Stomach (tissue), 9 donors: ENCODE data around the gene DCTN2. TPM values are rescaled to one million over a fixed set of nuclear protein-coding genes. Genes with fewer than 3 reads are reported as not detected.
"Not testable (repeated sequence)": the region's sequence is repeated elsewhere in the genome, so short reads cannot be mapped to it uniquely, and the experiment has no call there.

Experiments
- DNase-seq, 2 donors: peaks; one replicate each; pipeline versions ENCODE4 v3.0.0 to v3.0.0-alpha.2; 2013 to 2019
- H3K27ac ChIP-seq, 5 donors: fragments of 200-600 bp in 4 of 5; sonication (generic) in 4 of 5; one replicate each; pipeline ENCODE4 v1.5.1; 2013 to 2019; ENCODE audit warnings: mild to moderate bottlenecking in 1 of 5, moderate library complexity in 1 of 5
- H3K27me3 ChIP-seq, 3 donors: fragments of 200-600 bp; sonication (generic); one replicate each; pipeline ENCODE4 v1.5.1; 2017 to 2019; ENCODE audit warnings: mixed run types in 1 of 3
- H3K36me3 ChIP-seq, 4 donors: fragments of 200-600 bp; sonication (generic); 1 replicate in 3 of 4; 2 replicates in 1 of 4; pipeline ENCODE4 v1.5.1; 2016 to 2019
- H3K4me1 ChIP-seq, 4 donors: fragments of 200-600 bp; sonication (generic); one replicate each; pipeline ENCODE4 v1.5.1; 2016 to 2019
- H3K4me3 ChIP-seq, 4 donors: fragments of 200-600 bp; sonication (generic) in 3 of 4; one replicate each; pipeline ENCODE4 v1.5.1; 2016 to 2019; ENCODE audit warnings: mild to moderate bottlenecking in 1 of 4
- H3K9me3 ChIP-seq, 4 donors: fragments of 200-600 bp; sonication (generic); one replicate each; pipeline ENCODE4 v1.5.1; 2016 to 2019
- EP300 ChIP-seq: sonication (generic); formaldehyde crosslinking; IDR thresholded peaks from one replicate; pipeline ENCODE4 v1.6.1; 2017; ENCODE audit warnings: antibody characterized with exemption
- POLR2A ChIP-seq, 4 donors: fragments of 450-650 bp; IDR thresholded peaks; one replicate each; pipeline ENCODE4 v1.6.1; 2016; ENCODE audit warnings: antibody characterized with exemption in 4 of 4, control low read depth in 2 of 4, mild to moderate bottlenecking in 1 of 4, moderate library complexity in 1 of 4
- POLR2AphosphoS5 ChIP-seq, 3 donors: sonication (generic); formaldehyde crosslinking; IDR thresholded peaks; one replicate each; pipeline ENCODE4 v1.6.1; 2016; ENCODE audit warnings: antibody characterized with exemption in 3 of 3
- WGBS, 5 donors: extraction: QIAGEN DNeasy Blood & Tissue Kit in 3 of 5; methylation state at CpG; one replicate each; pipeline versions ENCODE4 v1.1.5 to v1.1.7; 2013 to 2018; 5-methylcytosine and 5-hydroxymethylcytosine counted together
- intact Hi-C: fragments of 100-400 bp; cut with DNase I; formaldehyde crosslinking; loops from one replicate; pipeline ENCODE4 v1.15.1; 2023; ENCODE audit warnings: low total_unique reads
- polyA plus RNA-seq, 3 donors: library from polyadenylated mRNA; stranded (reverse); fragments of 200-250 nt; gene quantifications; one replicate each; pipeline ENCODE4 v1.2.3, GENCODE V29; 2013
- total RNA-seq, 5 donors: library from RNA; depleted of rRNA; stranded (reverse); fragments of >200 nt; gene quantifications; one replicate each; pipeline versions ENCODE4 v1.1.0 to v1.2.3, GENCODE V29; 2014 to 2016
- TF ChIP-seq, protein P1 (sequence below), 7 experiments: fragments of 450-650 bp in 4 of 7; fragments of 200-600 bp in 3 of 7; sonication (generic) in 3 of 7; IDR thresholded peaks; one replicate each; pipeline ENCODE4 v1.5.1; 2016 to 2019; ENCODE audit warnings: antibody characterized with exemption in 7 of 7, control low read depth in 2 of 7, mild to moderate bottlenecking in 1 of 7
- donor health status: healthy with polysubstance abuse.
- donor health status: Bipolar disorder and iron deficiency.
- donor health status: healthy.

The DCTN2 gene
- total and polyA plus RNA-seq, 8 donors, result 28.6 to 177 (median 106) TPM

DNA sequence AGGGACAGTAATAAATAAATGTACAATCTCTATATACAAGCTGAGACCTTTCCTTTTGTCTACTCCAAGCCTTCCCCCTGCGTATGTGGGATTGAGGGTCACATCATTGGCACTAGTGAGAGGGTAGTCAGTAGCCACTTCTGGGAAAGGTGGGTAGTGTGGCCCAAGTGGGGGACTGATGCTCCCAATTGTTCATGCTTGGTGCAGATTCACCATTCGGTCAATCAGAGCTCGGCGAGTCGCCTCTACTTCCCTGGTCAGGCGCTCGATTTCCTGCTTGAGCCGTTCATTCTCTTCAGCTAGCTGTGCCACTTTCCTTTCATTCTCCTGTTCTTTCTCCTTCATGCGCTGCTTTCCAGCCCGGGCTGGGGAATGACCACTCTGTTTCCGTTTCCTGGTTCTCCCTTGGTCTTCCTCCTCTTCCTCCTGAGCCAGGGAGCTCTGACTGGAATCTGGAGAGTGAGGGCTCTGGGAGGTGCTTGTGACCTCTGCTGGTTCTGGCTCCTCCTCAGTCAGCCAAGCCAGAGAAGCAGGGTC, 30.3 kb downstream of the DCTN2 start:
- intact Hi-C loops, result no loop called here
- Histone ChIP-seq H3K27ac (peak overlapping the region; percentile 13 to 99 (median 99)), H3K27me3 (no peaks in the 10 kb centered on the region), H3K9me3 (no peaks in the 10 kb centered on the region), H3K4me1 (peaks cover 31 to 67% (median 53%) of the 10 kb centered on the region in 4 donors), H3K36me3 (peaks cover 61 to 66% (median 64%) of the 10 kb centered on the region in 4 donors), H3K4me3 (no peak overlapping the region)
- no peak for DNase-seq
- TF ChIP-seq POLR2AphosphoS5 (IDR thresholded peaks at IDR 0.05) (no peak), POLR2A (IDR thresholded peaks at IDR 0.05) (no peak), EP300 (no peak)
- TF ChIP-seq, protein P1, sequence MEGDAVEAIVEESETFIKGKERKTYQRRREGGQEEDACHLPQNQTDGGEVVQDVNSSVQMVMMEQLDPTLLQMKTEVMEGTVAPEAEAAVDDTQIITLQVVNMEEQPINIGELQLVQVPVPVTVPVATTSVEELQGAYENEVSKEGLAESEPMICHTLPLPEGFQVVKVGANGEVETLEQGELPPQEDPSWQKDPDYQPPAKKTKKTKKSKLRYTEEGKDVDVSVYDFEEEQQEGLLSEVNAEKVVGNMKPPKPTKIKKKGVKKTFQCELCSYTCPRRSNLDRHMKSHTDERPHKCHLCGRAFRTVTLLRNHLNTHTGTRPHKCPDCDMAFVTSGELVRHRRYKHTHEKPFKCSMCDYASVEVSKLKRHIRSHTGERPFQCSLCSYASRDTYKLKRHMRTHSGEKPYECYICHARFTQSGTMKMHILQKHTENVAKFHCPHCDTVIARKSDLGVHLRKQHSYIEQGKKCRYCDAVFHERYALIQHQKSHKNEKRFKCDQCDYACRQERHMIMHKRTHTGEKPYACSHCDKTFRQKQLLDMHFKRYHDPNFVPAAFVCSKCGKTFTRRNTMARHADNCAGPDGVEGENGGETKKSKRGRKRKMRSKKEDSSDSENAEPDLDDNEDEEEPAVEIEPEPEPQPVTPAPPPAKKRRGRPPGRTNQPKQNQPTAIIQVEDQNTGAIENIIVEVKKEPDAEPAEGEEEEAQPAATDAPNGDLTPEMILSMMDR (IDR thresholded peaks at IDR 0.05), result no peak
- WGBS, 5 donors, result 81 to 88% (median 83%) methylated on average over 11 of the region's 11 CpGs

DNA sequence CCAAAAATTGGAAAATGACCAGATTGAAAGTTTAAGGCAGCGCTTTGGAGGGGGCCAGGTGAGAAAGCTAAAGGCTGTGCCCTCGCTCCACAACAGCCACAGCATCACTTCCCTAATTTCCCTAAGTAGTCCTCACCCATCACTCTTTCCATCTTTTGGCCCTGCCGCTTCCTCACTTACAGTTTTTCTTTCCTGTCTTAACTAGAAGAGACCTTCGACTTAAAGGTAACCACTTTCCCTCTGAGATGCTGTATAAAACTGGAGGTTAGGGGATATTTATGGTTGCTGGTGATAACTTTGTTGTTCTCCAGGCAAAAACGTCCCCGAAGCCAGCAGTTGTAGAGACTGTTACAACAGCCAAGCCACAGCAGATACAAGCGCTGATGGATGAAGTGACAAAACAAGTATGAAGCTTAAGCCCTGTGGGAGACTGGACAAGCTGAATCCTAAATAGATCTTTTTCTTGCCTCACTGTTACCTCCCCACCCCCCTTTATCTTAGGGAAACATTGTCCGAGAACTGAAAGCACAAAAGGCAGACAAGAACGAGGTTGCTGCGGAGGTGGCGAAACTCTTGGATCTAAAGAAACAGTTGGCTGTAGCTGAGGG, 31.0 kb downstream of the DCTN2 start:
- no peaks in the 10 kb centered on the region for H3K9me3 ChIP-seq
- H3K4me3 ChIP-seq, result no peak overlapping the region
- whole genome bisulfite sequencing, 5 donors, result 69 to 80% (median 72%) methylated on average over 11 of the region's 11 CpGs
- no peaks in the 10 kb centered on the region for H3K27me3 ChIP-seq
- no peak for DNase-seq
- peak overlapping the region in 3 of 5 donors; percentile 1 to 99 (median 99) for H3K27ac ChIP-seq
- intact Hi-C loops, result no loop called here
- H3K36me3 ChIP-seq, result peaks cover 68 to 73% (median 70%) of the 10 kb centered on the region in 4 donors
- TF ChIP-seq, protein P1 (IDR thresholded peaks at IDR 0.05), result no peak
- peaks cover 25 to 61% (median 46%) of the 10 kb centered on the region in 4 donors for H3K4me1 ChIP-seq

- peak overlapping the region in 2 of 5 donors; percentile 34 to 99 for H3K27ac ChIP-seq
- peaks cover 22 to 57% (median 43%) of the 10 kb centered on the region in 4 donors for H3K4me1 ChIP-seq
- H3K36me3 ChIP-seq, result peaks cover 74 to 79% (median 76%) of the 10 kb centered on the region in 4 donors
- H3K27me3 ChIP-seq, result no peaks in the 10 kb centered on the region
- H3K9me3 ChIP-seq, result no peaks in the 10 kb centered on the region
- no peak overlapping the region for H3K4me3 ChIP-seq
- 37 to 72% (median 56%) methylated on average over 3 of the region's 3 CpGs for WGBS, 5 donors
- TF ChIP-seq POLR2A (IDR thresholded peaks at IDR 0.05), result no peak
- TF ChIP-seq EP300, result no peak
- TF ChIP-seq, protein P1 (IDR thresholded peaks at IDR 0.05), result no peak
- no peak for TF ChIP-seq POLR2AphosphoS5 (IDR thresholded peaks at IDR 0.05)
- DNase-seq, result no peak
- intact Hi-C loops, result no loop called here
Measured at GRCh38 chr12:57515408-57515933, 31.5 kb downstream of the DCTN2 start.

DNA sequence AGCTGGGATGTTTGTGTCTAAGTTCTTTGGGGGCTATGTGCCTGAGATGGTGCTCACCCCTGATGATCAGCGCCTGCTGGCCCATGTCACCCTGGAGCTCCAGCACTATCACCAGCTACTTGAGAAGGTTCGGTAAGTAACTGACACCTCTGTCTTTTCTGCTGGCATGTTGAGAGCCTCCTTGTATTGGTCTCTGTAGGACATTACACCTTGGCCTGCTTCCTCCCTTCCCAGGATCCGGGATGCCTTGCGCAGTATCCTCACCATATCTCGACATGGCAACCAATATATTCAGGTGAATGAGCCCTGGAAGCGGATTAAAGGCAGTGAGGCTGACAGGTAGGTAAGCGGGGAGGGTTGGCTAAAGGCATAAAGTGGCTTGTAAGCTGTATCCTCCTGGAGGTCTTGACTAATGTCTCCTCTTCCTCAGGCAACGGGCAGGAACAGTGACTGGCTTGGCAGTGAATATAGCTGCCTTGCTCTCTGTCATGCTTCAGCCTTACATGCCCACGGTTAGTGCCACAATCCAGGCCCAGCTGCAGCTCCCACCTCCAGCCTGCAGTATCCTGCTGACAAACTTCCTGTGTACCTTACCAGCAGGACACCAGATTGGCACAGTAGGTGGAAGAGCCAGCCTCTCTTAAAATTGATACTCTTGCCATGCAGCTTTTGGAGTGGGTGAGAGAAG, 32.1 kb downstream of the DCTN2 start:
- H3K36me3 ChIP-seq, result peaks cover 75 to 85% (median 82%) of the 10 kb centered on the region in 4 donors
- no peak for DNase-seq
- peaks cover 22 to 57% (median 41%) of the 10 kb centered on the region in 4 donors for H3K4me1 ChIP-seq
- no peak overlapping the region for H3K4me3 ChIP-seq
- no peaks in the 10 kb centered on the region for H3K9me3 ChIP-seq
- TF ChIP-seq, protein P1 (IDR thresholded peaks at IDR 0.05), result no peak
- TF ChIP-seq EP300, result no peak
- TF ChIP-seq POLR2AphosphoS5 (IDR thresholded peaks at IDR 0.05), result no peak
- TF ChIP-seq POLR2A (IDR thresholded peaks at IDR 0.05), result no peak
- intact Hi-C loops, result no loop called here
- no peaks in the 10 kb centered on the region for H3K27me3 ChIP-seq
- WGBS, 5 donors, result 82 to 85% (median 83%) methylated on average over 9 of the region's 9 CpGs
- H3K27ac ChIP-seq, result peak overlapping the region in 2 of 5 donors; percentile 34 to 99

DNA sequence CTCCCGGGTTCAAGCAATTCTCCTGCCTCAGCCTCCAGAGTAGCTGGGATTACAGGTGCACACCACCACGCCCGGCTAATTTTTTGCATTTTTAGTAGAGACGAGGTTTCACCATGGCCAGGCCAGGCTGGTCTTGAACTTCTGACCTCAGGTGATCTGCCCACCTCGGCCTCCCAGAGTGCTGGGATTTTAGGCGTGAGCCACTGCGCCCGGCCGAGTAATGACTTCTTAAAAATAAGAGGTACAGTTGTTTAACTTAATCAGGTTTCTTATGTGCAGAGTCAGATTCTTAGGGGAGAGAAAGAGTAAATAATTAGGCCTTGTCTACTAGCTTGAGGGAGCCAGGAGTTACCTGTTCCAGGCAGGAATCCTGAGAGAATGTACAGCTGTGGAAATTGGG, 32.7 kb downstream of the DCTN2 start:
- H3K27ac ChIP-seq, H3K4me3 ChIP-seq, DNase-seq, intact Hi-C loops, H3K27me3 ChIP-seq, H3K9me3 ChIP-seq: not testable (repeated sequence)
- peaks cover 22 to 51% (median 35%) of the 10 kb centered on the region in 4 donors for H3K4me1 ChIP-seq
- 87 to 94% (median 90%) methylated on average over 9 of the region's 9 CpGs for WGBS, 5 donors
- H3K36me3 ChIP-seq, result peaks cover 75 to 91% (median 88%) of the 10 kb centered on the region in 4 donors

GRCh38 chr12:57513677-57514076, 33.3 kb downstream of the DCTN2 start:
- H3K27ac ChIP-seq, H3K4me3 ChIP-seq, DNase-seq, H3K9me3 ChIP-seq, intact Hi-C loops, H3K27me3 ChIP-seq: not testable (repeated sequence)
- Histone ChIP-seq H3K4me1 (peaks cover 17 to 45% (median 30%) of the 10 kb centered on the region in 4 donors), H3K36me3 (peaks cover 75 to 97% (median 94%) of the 10 kb centered on the region in 4 donors)
- 90 to 98% (median 94%) methylated on average over 6 of the region's 6 CpGs for WGBS, 5 donors
